HG02623 (cell line): Measurements from ENCODE around the gene ZNF654.

Experiments used
- ATAC-seq: cut with Tn5 transposase; IDR thresholded peaks from one replicate; pipeline ENCODE4 v1.9.1; 2021; ENCODE audit warnings: moderate library complexity; ENCODE audit not compliant: unreplicated experiment

ZNF654 gene

DNA sequence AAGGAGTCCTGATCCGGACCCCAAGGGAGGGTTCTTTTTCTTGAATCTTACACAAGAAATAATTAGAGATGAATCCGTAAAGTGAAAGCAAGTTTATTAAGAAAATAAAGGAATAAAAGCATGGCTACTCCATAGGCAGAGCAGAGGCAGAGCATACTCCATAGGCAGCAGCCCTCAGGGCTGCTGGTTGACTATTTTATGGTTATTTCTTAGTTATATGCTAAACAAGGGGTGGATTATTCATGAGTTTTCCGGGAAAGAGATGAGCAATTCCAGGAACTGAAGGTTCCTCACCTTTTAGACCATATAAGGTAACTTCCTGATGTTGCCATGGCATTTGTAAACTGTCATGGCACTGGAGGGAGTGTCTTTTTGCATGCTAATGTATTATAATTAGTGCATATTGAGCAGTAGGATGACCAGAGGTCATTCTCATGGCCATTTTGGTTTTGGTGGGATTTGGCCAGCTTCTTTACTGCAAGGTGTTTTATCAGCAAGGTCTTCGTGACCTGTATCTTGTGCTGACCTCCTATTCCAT, 132.9 kb downstream of the ZNF654 start:
- ATAC-seq = no peak

DNA sequence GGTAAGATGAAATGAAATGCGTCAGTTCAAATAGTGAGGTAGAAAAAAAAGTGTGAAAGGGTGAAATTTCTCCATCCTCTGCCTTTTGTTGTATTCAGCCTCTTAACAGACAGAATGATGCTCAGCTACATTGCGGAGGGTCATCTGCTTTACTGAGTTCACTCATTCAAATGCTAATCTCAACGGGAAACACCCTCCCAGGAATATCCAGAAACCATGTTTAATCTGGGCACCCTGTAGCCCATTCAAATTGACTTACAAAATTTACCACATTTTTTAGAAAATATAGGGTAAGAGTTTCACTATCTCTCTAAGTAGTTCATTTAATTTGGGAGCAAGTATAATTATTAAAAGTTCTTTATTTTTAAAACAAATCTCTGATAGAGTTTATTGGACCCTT, 133.6 kb downstream of the ZNF654 start:
- no peak for ATAC-seq
